A549 (cell line): ENCODE data around the gene CLDN11.

Experiments used
- CHD2 ChIP-seq: fragments of 150-350 bp; IDR thresholded peaks from 2 replicates; pipeline ENCODE4 v1.6.1; 2014; ENCODE audit warnings: low read length; ENCODE audit not compliant: partially characterized antibody
- POLR2A ChIP-seq: IDR thresholded peaks from 2 replicates; pipeline ENCODE4 v1.6.1; 2012; ENCODE audit warnings: mild to moderate bottlenecking, low read length
- TF ChIP-seq, protein P1 (sequence below): fragments of >200 bp; sonication (Bioruptor Twin); formaldehyde crosslinking; IDR thresholded peaks from 3 replicates; pipeline ENCODE4 v1.5.1; 2016

DNA sequence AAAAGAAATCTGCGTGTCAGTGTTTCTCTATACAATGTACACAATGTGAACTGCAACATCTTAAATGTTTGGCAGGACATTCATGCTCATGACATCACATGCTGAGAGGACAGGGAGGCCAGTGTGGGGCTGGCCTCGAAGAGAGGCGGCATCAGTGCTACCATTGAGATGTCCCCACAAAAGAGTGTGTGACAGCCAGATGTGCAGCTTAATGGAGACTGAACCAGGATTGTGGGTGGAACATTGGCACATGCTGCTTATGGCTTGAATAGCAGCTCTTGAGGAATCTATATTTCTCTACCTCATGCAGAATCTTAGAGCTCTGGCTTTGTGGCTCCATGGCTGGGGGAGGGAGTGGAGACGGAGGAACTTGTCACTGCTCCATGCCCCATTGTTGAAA is 18.5 kb downstream of the CLDN11 start:
- TF ChIP-seq CHD2 (no peak), POLR2A (no peak)
- TF ChIP-seq, protein P1, sequence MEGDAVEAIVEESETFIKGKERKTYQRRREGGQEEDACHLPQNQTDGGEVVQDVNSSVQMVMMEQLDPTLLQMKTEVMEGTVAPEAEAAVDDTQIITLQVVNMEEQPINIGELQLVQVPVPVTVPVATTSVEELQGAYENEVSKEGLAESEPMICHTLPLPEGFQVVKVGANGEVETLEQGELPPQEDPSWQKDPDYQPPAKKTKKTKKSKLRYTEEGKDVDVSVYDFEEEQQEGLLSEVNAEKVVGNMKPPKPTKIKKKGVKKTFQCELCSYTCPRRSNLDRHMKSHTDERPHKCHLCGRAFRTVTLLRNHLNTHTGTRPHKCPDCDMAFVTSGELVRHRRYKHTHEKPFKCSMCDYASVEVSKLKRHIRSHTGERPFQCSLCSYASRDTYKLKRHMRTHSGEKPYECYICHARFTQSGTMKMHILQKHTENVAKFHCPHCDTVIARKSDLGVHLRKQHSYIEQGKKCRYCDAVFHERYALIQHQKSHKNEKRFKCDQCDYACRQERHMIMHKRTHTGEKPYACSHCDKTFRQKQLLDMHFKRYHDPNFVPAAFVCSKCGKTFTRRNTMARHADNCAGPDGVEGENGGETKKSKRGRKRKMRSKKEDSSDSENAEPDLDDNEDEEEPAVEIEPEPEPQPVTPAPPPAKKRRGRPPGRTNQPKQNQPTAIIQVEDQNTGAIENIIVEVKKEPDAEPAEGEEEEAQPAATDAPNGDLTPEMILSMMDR: no peak
